GM12875 (cell line): ENCODE data around the gene LCN10.

ENCODE experiments used
- H3K4me3 ChIP-seq: one replicate; pipeline ENCODE4 v1.5.1; 2011; ENCODE audit warnings: low read depth, low read length, control low read depth
- TF ChIP-seq, protein P1 (sequence below): IDR thresholded peaks from 2 replicates; pipeline ENCODE4 v1.5.1; 2011; ENCODE audit warnings: low read depth, mild to moderate bottlenecking, control low read depth, inconsistent platforms, low read length, moderate library complexity, borderline replicate concordance; ENCODE audit not compliant: insufficient read depth

The LCN10 gene

DNA sequence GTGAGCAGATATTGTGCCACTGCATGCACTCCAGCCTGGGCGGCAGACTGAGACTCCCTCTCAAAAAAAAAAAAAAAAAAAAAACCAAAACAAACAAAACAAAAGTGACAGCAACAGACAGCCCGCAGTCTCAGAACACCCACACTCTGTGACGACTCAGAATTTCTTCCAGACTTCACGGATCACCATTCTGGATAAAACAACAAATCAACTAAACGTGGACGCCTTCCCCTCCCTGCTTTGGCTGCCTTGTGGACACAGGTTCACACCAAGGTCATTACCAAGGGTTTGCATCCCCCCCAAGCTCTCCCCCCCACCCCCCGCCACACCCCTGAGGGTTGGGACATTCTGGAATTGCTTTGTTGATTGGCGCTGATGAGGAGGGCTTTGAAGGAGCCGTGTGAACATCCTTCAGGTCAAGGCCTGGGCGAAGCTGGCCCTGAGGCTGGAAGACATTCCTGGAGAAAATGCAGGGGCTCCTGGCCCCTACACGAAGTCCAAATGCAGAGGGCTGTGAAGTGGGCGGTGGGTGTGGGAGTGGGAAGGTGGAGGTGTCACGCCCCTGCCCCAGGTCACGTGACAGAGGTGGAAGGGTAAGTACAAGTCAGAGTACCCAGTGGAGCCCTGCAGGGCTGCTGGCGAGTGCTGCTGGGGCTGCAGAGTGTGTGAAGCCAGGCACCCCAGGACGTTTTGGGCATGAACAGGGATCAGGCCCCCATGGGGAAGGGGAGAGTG is 10.1 kb downstream of the LCN10 start:
- no peak overlapping the region for H3K4me3 ChIP-seq
- TF ChIP-seq, protein P1, sequence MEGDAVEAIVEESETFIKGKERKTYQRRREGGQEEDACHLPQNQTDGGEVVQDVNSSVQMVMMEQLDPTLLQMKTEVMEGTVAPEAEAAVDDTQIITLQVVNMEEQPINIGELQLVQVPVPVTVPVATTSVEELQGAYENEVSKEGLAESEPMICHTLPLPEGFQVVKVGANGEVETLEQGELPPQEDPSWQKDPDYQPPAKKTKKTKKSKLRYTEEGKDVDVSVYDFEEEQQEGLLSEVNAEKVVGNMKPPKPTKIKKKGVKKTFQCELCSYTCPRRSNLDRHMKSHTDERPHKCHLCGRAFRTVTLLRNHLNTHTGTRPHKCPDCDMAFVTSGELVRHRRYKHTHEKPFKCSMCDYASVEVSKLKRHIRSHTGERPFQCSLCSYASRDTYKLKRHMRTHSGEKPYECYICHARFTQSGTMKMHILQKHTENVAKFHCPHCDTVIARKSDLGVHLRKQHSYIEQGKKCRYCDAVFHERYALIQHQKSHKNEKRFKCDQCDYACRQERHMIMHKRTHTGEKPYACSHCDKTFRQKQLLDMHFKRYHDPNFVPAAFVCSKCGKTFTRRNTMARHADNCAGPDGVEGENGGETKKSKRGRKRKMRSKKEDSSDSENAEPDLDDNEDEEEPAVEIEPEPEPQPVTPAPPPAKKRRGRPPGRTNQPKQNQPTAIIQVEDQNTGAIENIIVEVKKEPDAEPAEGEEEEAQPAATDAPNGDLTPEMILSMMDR = no peak

DNA sequence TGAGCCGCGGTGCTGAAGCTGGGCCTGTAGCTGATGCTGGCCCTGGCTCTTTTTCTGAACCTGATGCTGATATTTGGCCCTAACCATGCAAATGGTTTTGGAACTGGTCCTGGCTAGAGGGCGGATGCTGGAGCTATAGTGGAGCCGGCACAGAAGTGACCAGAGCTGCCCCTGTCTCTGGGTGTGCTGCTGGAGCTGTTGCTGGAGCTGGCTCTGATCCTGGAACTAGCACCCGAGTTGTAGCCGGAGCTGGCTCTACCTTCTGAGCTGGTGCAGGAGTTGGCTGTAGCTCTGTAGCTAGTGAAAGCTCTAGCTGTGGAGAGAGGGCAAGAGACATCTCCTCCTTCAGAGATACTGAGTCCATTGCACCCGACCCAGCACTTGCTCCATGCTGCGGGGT is 12.8 kb downstream of the LCN10 start:
- TF ChIP-seq, protein P1 = no peak
- no peak overlapping the region for H3K4me3 ChIP-seq

DNA sequence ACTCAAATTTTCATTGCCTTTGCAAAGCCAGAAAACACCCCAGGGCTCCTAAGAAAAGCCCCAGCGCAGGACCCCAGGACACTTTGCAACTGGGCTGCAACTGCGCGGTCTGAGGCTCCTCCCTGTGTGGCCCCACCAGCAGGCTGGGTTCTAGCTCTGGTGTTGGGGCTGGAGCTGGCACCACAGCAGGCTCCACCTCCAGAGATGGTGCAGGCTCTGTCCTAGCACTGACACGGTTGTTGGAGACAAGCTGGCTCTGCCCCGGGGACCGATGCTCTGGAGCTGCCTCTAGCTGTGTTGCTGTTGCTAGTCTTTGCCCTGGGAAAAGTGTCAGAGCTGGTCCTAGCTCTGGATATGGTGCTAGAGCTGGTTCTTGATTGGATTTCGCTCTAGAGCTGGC is 13.6 kb downstream of the LCN10 start:
- TF ChIP-seq, protein P1 = no peak
- H3K4me3 ChIP-seq = peak overlapping the region; percentile 99

DNA sequence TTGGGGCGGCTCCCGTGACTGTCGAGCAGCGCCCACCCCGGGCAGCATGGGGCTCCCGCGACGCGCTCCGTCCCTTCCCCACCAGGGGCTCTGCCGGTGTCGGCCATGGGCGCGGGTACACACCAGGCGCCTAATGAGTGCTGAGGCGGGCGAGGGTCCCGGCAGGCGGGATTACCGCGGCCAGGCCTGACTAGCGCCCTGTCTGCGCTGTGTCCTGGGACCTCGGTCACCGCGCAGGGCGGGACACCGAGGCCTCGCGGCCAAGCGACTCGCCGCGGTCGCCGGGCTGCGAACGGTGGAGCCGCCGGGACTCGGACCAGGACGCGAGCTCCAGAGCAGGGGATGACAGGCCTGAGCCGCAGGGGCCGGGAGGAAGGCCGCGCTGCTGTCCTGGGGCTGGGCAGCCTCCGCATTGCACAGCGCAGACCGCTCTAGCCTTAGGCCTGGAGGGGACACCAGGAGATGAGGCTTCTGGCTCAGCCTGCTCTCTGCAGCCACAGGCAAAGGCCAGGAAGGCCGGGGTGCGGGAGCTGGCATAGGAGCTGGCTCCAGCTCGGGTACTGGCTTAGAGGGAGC is 14.1 kb downstream of the LCN10 start:
- TF ChIP-seq, protein P1 = no peak
- H3K4me3 ChIP-seq = peak overlapping the region; percentile 99

DNA sequence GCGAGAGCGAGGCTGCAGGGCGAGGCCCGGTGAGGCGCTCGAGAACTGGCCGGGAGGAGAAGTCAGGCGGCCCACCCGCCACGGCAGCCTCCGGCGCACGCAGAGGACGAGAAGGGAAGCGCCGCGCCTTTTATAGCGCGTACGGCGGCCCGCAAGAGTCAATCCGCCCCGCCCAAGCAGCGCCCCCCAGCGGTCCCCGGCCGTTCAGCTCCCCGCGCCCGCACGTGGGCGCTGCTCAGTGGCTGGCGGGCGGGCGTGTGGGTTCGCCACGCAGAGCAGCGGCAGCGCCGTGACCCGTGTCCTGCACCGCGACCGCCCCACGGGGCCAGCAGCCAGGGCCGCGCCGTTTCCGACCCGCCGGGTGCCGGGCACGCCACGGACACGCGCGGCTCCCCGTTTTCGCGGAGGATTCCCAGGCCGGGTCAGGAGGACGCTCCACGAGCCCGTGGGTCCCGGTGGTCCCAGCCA is 14.6 kb downstream of the LCN10 start:
- TF ChIP-seq, protein P1 = peak; percentile 97
- peak overlapping the region; percentile 99 for H3K4me3 ChIP-seq

DNA sequence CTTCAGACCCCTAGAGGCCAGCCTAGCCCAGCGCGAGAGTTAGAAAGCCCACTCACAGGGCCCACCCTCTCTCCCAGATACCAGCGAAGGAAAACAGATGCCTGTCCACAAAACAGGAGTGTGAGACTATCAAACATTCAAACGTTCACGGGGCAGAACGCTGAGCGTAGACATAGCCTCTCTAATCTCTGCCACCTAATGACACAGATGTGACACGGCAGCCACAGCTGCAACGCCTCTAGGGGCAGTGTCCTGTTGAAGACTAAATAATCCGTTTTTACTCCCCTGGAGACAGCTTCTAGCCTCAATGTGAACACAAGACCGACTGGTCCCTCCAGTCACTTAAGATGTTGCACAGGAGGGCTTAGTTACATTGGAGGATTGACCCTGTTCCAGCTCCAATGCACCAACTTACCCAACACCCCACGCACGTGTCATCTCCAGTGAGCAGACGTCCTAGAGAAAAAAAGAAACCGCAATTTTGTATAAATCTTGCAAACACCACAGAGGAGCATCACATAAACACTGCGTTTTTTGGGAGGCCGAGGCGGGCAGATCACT is 16.0 kb downstream of the LCN10 start:
- peak overlapping the region; percentile 99 for H3K4me3 ChIP-seq
- TF ChIP-seq, protein P1 = peak; percentile 81
